Panc1 (cell line): ENCODE measurements around the gene ARID5B. TPM values are rescaled to one million over a fixed set of nuclear protein-coding genes. Genes with fewer than 3 reads are reported as not detected.

Source experiments
- ATAC-seq: fragments of 200-7000 bp; cut with Tn5 transposase; 2 replicates; pipeline ENCODE4 v1.9.1; 2020; ENCODE audit warnings: mild to moderate bottlenecking, moderate library complexity
- BruUV-seq: library from RNA; stranded (reverse); fragments of 400-500 nt; replicated peaks from 2 replicates; lab custom pipeline; 2021; lab: Mats Ljungman, UMichigan
- CTCF ChIA-PET: fragments of 300-600 bp; sonication (Branson Sonifier 250); formaldehyde crosslinking; loops from one replicate; lab custom pipeline; 2022; ENCODE audit warnings: antibody characterized with exemption; lab: Charles Lee
- POLR2A ChIA-PET: fragments of 300-600 bp; sonication (Branson Sonifier 250); formaldehyde crosslinking; loops from one replicate; lab custom pipeline; 2022; ENCODE audit warnings: antibody characterized with exemption; lab: Charles Lee
- DNase-seq: peaks from one replicate; pipeline ENCODE4 v3.0.0-alpha.2; 2010; ENCODE audit warnings: low read depth, low spot score
- H3K27ac ChIP-seq: 2 replicates; pipeline ENCODE4 v1.5.1; 2011; ENCODE audit warnings: mild to moderate bottlenecking, low read length, inconsistent platforms
- H3K27me3 ChIP-seq: fragments of 200-500 bp; sonication (Bioruptor generic); 2 replicates; pipeline ENCODE4 v1.6.0; 2014; ENCODE audit warnings: low read length, inconsistent platforms; ENCODE audit not compliant: control insufficient read depth, insufficient read depth
- H3K36me3 ChIP-seq: fragments of 200-500 bp; sonication (Bioruptor generic); 2 replicates; pipeline ENCODE4 v1.5.1; 2014; ENCODE audit warnings: inconsistent platforms, mild to moderate bottlenecking, low read length, moderate library complexity; ENCODE audit not compliant: control insufficient read depth, insufficient read depth
- H3K4me1 ChIP-seq: 2 replicates; pipeline ENCODE4 v1.5.1; 2011; ENCODE audit warnings: inconsistent platforms, mild to moderate bottlenecking, low read length, moderate library complexity; ENCODE audit not compliant: control insufficient read depth, insufficient read depth
- H3K4me3 ChIP-seq, 2 experiments: 2 replicates each; pipeline ENCODE4 v1.5.1; 2011 to 2012; ENCODE audit warnings: low read depth in 2 of 2, low read length in 2 of 2, mild to moderate bottlenecking in 2 of 2, inconsistent platforms in 1 of 2, moderate library complexity in 1 of 2
- H3K9me3 ChIP-seq: fragments of 200-500 bp; sonication (Bioruptor generic); 2 replicates; pipeline ENCODE4 v1.5.1; 2014; ENCODE audit warnings: low read depth, mild to moderate bottlenecking, inconsistent platforms, low read length, moderate library complexity; ENCODE audit not compliant: control insufficient read depth, insufficient read depth
- CTCF ChIP-seq: fragments of 450-650 bp; IDR thresholded peaks from 2 replicates; pipeline ENCODE4 v1.5.1; 2017; ENCODE audit warnings: mild to moderate bottlenecking
- POLR2AphosphoS5 ChIP-seq: IDR thresholded peaks from 2 replicates; pipeline ENCODE4 v1.6.1; 2012; ENCODE audit warnings: mild to moderate bottlenecking, low read depth, low read length, moderate library complexity
- REST ChIP-seq, 2 experiments: IDR thresholded peaks; 2 replicates each; pipeline ENCODE4 v1.6.1; 2011 to 2012; ENCODE audit warnings: low read depth in 2 of 2, control low read depth in 1 of 2, low read length in 1 of 2, mild to moderate bottlenecking in 1 of 2, moderate library complexity in 1 of 2; ENCODE audit not compliant: insufficient read depth in 1 of 2
- SIN3A ChIP-seq: IDR thresholded peaks from 2 replicates; pipeline ENCODE4 v1.6.1; 2012; ENCODE audit warnings: low read depth, mild to moderate bottlenecking, low read length, moderate library complexity, borderline replicate concordance; ENCODE audit not compliant: insufficient read depth
- TCF7L2 ChIP-seq: IDR thresholded peaks from 2 replicates; pipeline ENCODE4 v1.6.1; 2011; ENCODE audit warnings: mild to moderate bottlenecking, low read depth, low read length, inconsistent platforms
- in situ Hi-C: cut with HindIII; loops from 2 replicates; pipeline ENCODE4 v1.10.0; 2016; ENCODE audit warnings: low sequenced_read_pairs, low pct_unique_long_range_greater_than_20kb
- intact Hi-C: fragments of 100-400 bp; cut with micrococcal nuclease; formaldehyde crosslinking; loops from one replicate; pipeline ENCODE4 v1.10.0; 2022; ENCODE audit not compliant: unreplicated experiment
- total RNA-seq: library from RNA; stranded (reverse); gene quantifications from one replicate; pipeline ENCODE4 v1.2.1, GENCODE V29; 2021; ENCODE audit not compliant: unreplicated experiment

Gene ARID5B
- total RNA-seq, 1 experiment from 2014 or later: 22.7 TPM

GRCh38 chr10:62053860-62054259, 152.4 kb downstream of the ARID5B start:
- Histone ChIP-seq H3K27me3 (no peaks in the 10 kb centered on the region), H3K9me3 (no peaks in the 10 kb centered on the region), H3K27ac (no peak overlapping the region; the same call in 1 of the 2 replicates), H3K4me1 (peaks cover 34% of the 10 kb centered on the region), H3K4me3 (no peak overlapping the region), H3K36me3 (peaks cover 13% of the 10 kb centered on the region)
- no TSS peak for BruUV-seq
- in situ Hi-C loops (no loop called here), intact Hi-C loops (no loop called here)
- ATAC-seq (no peak), DNase-seq (no peak)
- ChIA-PET POLR2A (interaction anchor here (0.6 to 0.7 kb wide), 3 partner anchors 23 to 1162 kb away, joined by 3 read pairs; no protein-coding TSS in a partner anchor), CTCF (no interaction called here)
- no peak for TF ChIP-seq TCF7L2
- no peak for TF ChIP-seq POLR2AphosphoS5
- TF ChIP-seq SIN3A: no peak
- no peak for TF ChIP-seq REST (IDR thresholded peaks at IDR 0.05; ENCODE audit: insufficient read depth in 1 of 2, low read depth in 2 of 2, low read length in 1 of 2)
- no peak for TF ChIP-seq CTCF

GRCh38 chr10:62054408-62054807, 152.9 kb downstream of the ARID5B start:
- Histone ChIP-seq H3K36me3 (peaks cover 17% of the 10 kb centered on the region), H3K9me3 (no peaks in the 10 kb centered on the region), H3K27ac (peak overlapping the region; percentile 29; the same call in 1 of the 2 replicates), H3K4me3 (no peak overlapping the region), H3K4me1 (peaks cover 32% of the 10 kb centered on the region), H3K27me3 (no peaks in the 10 kb centered on the region)
- CTCF ChIA-PET: no interaction called here
- POLR2A ChIA-PET: interaction anchor here (0.6 to 0.7 kb wide), 3 partner anchors 23 to 1162 kb away, joined by 3 read pairs; no protein-coding TSS in a partner anchor
- no TSS peak for BruUV-seq
- no peak for TF ChIP-seq SIN3A
- no peak for TF ChIP-seq REST (IDR thresholded peaks at IDR 0.05; ENCODE audit: insufficient read depth in 1 of 2, low read depth in 2 of 2, low read length in 1 of 2)
- TF ChIP-seq POLR2AphosphoS5: no peak
- TF ChIP-seq CTCF: no peak
- no peak for TF ChIP-seq TCF7L2
- ATAC-seq (no peak), DNase-seq (no peak)
- intact Hi-C loops (no loop called here), in situ Hi-C loops (no loop called here)
